SK-N-MC (cell line): Measurements from ENCODE around the gene DEPP1.

Experiments
- DNase-seq: peaks from one replicate; pipeline ENCODE4 v3.0.0-alpha.2; 2011; ENCODE audit warnings: low read depth, low spot score
- H3K27ac ChIP-seq: fragments of 200-600 bp; sonication (generic); 2 replicates; pipeline ENCODE4 v1.5.1; 2016; ENCODE audit warnings: mixed run types
- H3K36me3 ChIP-seq: fragments of 200-600 bp; sonication (generic); 2 replicates; pipeline ENCODE4 v1.6.1; 2017; ENCODE audit warnings: antibody characterized with exemption, low read length, mixed read lengths; ENCODE audit not compliant: insufficient read depth
- H3K4me3 ChIP-seq: fragments of 200-600 bp; sonication (generic); 2 replicates; pipeline ENCODE4 v1.5.1; 2016
- H3K9ac ChIP-seq: fragments of 200-600 bp; sonication (generic); 2 replicates; pipeline ENCODE4 v1.8.0; 2017; ENCODE audit warnings: mixed run types, mixed read lengths; ENCODE audit not compliant: insufficient read length
- H3K9me3 ChIP-seq: fragments of 200-600 bp; sonication (generic); 2 replicates; pipeline ENCODE4 v1.6.1; 2017; ENCODE audit warnings: low read depth, mild to moderate bottlenecking, antibody characterized with exemption, low read length, moderate library complexity, mixed read lengths
- EZH2 ChIP-seq: fragments of 200-600 bp; sonication (generic); IDR thresholded peaks from one replicate; pipeline ENCODE4 v1.6.1; 2017; ENCODE audit warnings: antibody characterized with exemption
- FOXP2 ChIP-seq: optimal IDR thresholded peaks from 2 replicates; pipeline ENCODE3; 2011; ENCODE audit warnings: mild to moderate bottlenecking, moderate library complexity; ENCODE audit not compliant: insufficient read depth; ENCODE audit errors: extremely low read length, control extremely low read depth
- POLR2AphosphoS5 ChIP-seq: IDR thresholded peaks from 2 replicates; pipeline ENCODE4 v1.6.1; 2012; ENCODE audit warnings: mild to moderate bottlenecking, low read depth, low read length, borderline replicate concordance

The DEPP1 gene

DNA sequence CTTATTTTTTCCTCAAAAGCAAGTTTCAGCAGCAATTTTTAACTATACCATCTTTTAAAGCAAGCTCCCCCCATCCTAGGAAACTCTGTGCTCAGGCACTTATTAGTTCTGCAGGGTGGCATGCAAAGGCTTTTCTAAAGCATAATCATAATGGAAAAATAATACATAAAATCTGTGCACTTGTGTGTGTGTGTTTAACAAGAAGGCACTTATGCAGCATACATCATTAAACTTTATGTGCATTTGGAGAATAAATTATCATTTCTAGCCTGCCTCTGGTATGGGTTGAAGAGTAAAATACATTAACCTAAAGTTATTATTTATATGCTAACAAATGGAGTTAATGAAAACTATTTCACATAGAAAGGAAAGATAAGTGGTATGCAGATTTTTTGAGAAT lies 24.6 kb downstream of the DEPP1 start:
- no peak overlapping the region for H3K4me3 ChIP-seq
- no peaks in the 10 kb centered on the region for H3K36me3 ChIP-seq
- no peak overlapping the region for H3K27ac ChIP-seq
- no peaks in the 10 kb centered on the region for H3K9me3 ChIP-seq
- TF ChIP-seq FOXP2 = no peak
- no peak for TF ChIP-seq POLR2AphosphoS5
- no peak for TF ChIP-seq EZH2
- H3K9ac ChIP-seq = no peak overlapping the region
- no peak for DNase-seq

DNA sequence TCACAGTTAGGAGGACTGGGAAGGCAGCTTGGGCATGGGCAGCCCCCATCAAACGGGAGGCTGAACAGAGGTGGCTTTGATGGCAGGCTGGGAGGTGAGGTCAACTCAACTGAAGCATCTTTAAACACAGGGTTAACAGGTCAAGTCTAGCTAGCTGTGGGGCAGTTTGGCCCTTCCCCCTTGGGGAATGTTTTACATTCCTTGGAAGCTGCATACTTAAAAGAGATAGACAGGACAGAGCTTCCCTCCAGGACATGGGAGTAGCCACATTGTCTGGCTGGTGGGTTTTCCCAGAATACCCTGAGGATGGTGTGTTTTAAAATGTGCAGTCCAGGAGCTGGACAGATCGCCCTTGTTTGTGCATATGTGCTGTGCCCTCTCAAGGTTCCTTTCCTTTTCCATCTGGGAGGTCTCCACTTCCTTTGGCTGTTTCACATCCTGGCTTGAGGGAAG lies 25.8 kb downstream of the DEPP1 start:
- no peak for TF ChIP-seq FOXP2
- no peak for TF ChIP-seq EZH2
- no peak for TF ChIP-seq POLR2AphosphoS5
- no peak for DNase-seq
- no peaks in the 10 kb centered on the region for H3K9me3 ChIP-seq
- no peaks in the 10 kb centered on the region for H3K36me3 ChIP-seq
- no peak overlapping the region for H3K4me3 ChIP-seq
- no peak overlapping the region for H3K9ac ChIP-seq
- H3K27ac ChIP-seq = no peak overlapping the region

- Histone ChIP-seq H3K27ac (no peak overlapping the region), H3K9me3 (no peaks in the 10 kb centered on the region), H3K9ac (no peak overlapping the region), H3K4me3 (no peak overlapping the region), H3K36me3 (no peaks in the 10 kb centered on the region)
- TF ChIP-seq POLR2AphosphoS5 = no peak
- TF ChIP-seq FOXP2 = no peak
- TF ChIP-seq EZH2 = no peak
- DNase-seq = no peak
Measured at GRCh38 chr10:44951576-44952226, 26.9 kb downstream of the DEPP1 start.

DNA sequence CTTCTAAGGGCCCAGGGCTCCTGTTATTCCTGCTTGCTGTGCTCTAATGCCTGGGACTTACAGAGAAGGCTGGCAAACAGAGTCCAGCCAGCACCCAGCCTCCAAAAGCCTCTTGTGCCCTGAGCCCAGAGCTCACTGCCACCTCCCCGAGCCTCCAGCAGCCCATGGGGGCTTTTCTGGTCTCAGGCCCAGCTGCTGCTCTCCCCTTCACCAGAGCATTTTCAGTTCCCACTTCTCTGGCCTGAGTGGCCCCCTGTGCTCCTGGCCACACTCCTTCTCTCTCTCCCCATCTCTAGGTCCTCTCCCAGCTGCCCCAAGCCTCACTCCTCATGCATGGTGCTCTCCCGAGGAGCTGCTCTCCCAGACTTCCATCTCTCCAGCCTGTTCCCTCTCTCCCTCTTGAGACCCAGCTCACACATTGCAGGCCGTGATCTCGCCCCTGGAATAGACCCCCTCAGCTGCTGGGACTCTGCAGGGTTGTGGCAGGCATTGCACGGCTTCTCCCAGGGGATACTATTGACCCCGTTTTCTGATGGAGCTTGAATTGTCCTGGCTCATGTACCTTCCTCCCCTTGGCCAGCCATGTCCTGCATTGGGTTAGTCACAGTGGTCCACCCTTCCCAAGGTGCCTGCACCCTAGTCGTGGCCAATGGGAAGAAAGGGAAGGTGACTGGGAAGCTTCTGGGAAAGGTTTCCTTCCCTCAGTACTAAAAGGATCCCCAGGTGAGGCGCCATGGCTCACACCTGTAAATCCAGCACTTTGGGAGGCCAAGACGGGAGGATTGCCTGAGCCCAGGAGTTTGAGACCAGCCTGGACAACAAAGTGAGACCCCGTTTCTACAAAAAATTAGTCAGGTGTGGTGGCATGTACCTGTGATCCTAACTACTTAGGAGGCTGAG lies 28.0 kb downstream of the DEPP1 start:
- DNase-seq = no peak
- TF ChIP-seq POLR2AphosphoS5 = no peak
- no peak for TF ChIP-seq FOXP2
- no peak overlapping the region for H3K27ac ChIP-seq
- H3K9me3 ChIP-seq = no peaks in the 10 kb centered on the region
- H3K9ac ChIP-seq = no peak overlapping the region
- H3K36me3 ChIP-seq = no peaks in the 10 kb centered on the region
- no peak overlapping the region for H3K4me3 ChIP-seq

DNA sequence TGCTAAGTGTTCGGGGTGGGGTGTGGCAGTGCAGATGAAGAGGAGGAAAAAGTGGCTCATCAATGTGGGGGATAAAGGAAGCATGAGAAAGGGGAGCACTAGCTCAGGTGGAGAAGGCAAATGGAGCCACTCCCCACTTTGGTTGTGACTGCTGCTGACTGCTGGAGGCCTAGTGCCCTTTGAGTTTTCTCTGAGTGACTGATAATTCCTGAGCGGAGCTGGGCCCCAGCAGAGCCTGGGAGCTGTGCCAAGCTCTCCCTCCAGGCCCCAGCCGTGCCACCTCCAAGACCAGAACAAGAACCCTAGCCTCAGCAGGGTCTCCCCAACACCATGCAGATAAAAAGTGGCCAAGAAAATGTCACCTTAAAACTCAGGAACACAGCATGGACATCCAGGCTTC lies 28.7 kb downstream of the DEPP1 start:
- TF ChIP-seq EZH2 = no peak
- TF ChIP-seq POLR2AphosphoS5 = no peak
- TF ChIP-seq FOXP2 = no peak
- H3K9ac ChIP-seq = no peak overlapping the region
- no peak overlapping the region for H3K27ac ChIP-seq

GRCh38 chr10:44949127-44949802 lies 29.3 kb downstream of the DEPP1 start:
- H3K9me3 ChIP-seq = no peaks in the 10 kb centered on the region
- H3K4me3 ChIP-seq = no peak overlapping the region
- H3K36me3 ChIP-seq = no peaks in the 10 kb centered on the region
- DNase-seq = no peak
- H3K27ac ChIP-seq = no peak overlapping the region
- no peak for TF ChIP-seq EZH2
- TF ChIP-seq POLR2AphosphoS5 = no peak
- no peak for TF ChIP-seq FOXP2
- no peak overlapping the region for H3K9ac ChIP-seq

More for the DNA sequence above, 28.7 kb downstream of the DEPP1 start:
- DNase-seq = no peak
- Histone ChIP-seq H3K36me3 (no peaks in the 10 kb centered on the region), H3K4me3 (no peak overlapping the region), H3K9me3 (no peaks in the 10 kb centered on the region)

GRCh38 chr10:44948642-44949041 lies 30.0 kb downstream of the DEPP1 start:
- Histone ChIP-seq H3K4me3 (no peak overlapping the region), H3K27ac (no peak overlapping the region), H3K36me3 (no peaks in the 10 kb centered on the region), H3K9me3 (no peaks in the 10 kb centered on the region), H3K9ac (no peak overlapping the region)
- no peak for TF ChIP-seq EZH2
- TF ChIP-seq POLR2AphosphoS5 = no peak
- no peak for TF ChIP-seq FOXP2
- DNase-seq = no peak
